Measurements from ENCODE around the gene SCAF4. TPM values are rescaled to one million over a fixed set of nuclear protein-coding genes. Genes with fewer than 3 reads are reported as not detected.

The SCAF4 gene
- total RNA-seq, 4 donors from 2014 or later = 23.2 to 31.0 (median 26.8) TPM

DNA sequence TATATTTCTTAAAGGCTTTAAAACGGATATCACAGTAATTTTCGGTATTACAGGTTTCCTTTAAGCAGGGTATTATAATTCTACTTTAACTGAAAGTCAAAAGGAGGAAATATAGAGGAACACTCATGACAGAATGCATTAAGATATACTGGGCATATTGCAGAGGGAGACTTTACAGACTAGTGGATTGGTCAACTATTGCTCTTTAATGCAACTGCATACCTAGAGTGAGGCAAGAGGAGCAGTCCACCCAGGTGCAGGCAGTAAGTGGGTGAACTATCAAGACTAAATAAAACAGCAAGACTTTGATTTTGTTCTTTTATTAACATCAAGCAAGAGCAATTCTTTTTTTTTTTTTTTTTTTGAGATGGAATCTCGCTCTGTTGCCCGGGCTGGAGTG, 10.5 kb downstream of the SCAF4 start:
- in situ Hi-C loops (cut with MboI; ENCODE audit: low pct_ligation_motif_present in 1 of 4, low pct_unique_long_range_greater_than_20kb in 1 of 4, low sequenced_read_pairs in 3 of 4) = no loop called here
- 59 to 66% methylated on average over 3 to 4 of the region's 4 CpGs for WGBS, 2 donors (ENCODE audit: low coverage in 1 of 2)

DNA sequence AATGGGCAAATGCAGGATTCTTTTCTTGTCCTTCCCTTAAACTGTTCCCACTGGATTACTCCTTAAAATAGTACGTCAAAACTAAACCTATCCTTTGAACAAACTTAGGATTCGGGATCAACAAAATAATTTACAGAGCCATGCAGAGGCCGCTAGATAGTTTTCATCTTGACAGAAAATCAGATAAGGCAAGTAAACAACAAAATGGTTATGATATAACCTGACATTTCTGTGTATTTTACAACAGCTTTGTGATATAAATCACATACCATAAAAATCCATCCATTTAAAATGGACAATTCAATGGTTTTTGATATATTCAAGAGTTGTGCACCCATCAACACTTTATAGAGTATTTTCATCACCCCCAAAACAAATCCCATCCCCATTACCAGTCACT, 11.2 kb downstream of the SCAF4 start:
- in situ Hi-C loops (cut with MboI; ENCODE audit: low pct_ligation_motif_present in 1 of 4, low pct_unique_long_range_greater_than_20kb in 1 of 4, low sequenced_read_pairs in 3 of 4) (no loop called here), intact Hi-C loops (cut with DNase I; ENCODE audit: low total_unique reads) (no loop called here)
- WGBS, 2 donors (ENCODE audit: low coverage in 1 of 2) = 56 to 65% methylated on average over 3 of the region's 3 CpGs
- Histone ChIP-seq H3K27ac (no peak overlapping the region), H3K9me3 (no peaks in the 10 kb centered on the region), H3K4me1 (peaks cover 6 to 54% (median 20%) of the 10 kb centered on the region in 4 donors), H3K27me3 (no peaks in the 10 kb centered on the region), H3K36me3 (no peaks in the 10 kb centered on the region), H3K4me3 (no peak overlapping the region)
- TF ChIP-seq EP300 (IDR thresholded peaks at IDR 0.05; ENCODE audit: low read depth) (no peak), POLR2A (IDR thresholded peaks at IDR 0.05) (no peak), POLR2AphosphoS5 (IDR thresholded peaks at IDR 0.05) (no peak)
- TF ChIP-seq, protein P1, sequence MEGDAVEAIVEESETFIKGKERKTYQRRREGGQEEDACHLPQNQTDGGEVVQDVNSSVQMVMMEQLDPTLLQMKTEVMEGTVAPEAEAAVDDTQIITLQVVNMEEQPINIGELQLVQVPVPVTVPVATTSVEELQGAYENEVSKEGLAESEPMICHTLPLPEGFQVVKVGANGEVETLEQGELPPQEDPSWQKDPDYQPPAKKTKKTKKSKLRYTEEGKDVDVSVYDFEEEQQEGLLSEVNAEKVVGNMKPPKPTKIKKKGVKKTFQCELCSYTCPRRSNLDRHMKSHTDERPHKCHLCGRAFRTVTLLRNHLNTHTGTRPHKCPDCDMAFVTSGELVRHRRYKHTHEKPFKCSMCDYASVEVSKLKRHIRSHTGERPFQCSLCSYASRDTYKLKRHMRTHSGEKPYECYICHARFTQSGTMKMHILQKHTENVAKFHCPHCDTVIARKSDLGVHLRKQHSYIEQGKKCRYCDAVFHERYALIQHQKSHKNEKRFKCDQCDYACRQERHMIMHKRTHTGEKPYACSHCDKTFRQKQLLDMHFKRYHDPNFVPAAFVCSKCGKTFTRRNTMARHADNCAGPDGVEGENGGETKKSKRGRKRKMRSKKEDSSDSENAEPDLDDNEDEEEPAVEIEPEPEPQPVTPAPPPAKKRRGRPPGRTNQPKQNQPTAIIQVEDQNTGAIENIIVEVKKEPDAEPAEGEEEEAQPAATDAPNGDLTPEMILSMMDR (IDR thresholded peaks at IDR 0.05) = no peak
- no peak for DNase-seq

More for the DNA sequence above, 10.5 kb downstream of the SCAF4 start:
- Histone ChIP-seq H3K4me1 (peaks cover 6 to 48% (median 20%) of the 10 kb centered on the region in 4 donors), H3K27ac (no peak overlapping the region), H3K9me3 (no peaks in the 10 kb centered on the region), H3K36me3 (no peaks in the 10 kb centered on the region), H3K4me3 (no peak overlapping the region), H3K27me3 (no peaks in the 10 kb centered on the region)
- TF ChIP-seq POLR2AphosphoS5 (IDR thresholded peaks at IDR 0.05) (no peak), POLR2A (IDR thresholded peaks at IDR 0.05) (no peak), EP300 (IDR thresholded peaks at IDR 0.05; ENCODE audit: low read depth) (no peak)
- TF ChIP-seq, protein P1 (IDR thresholded peaks at IDR 0.05) = no peak
- intact Hi-C loops (cut with DNase I; ENCODE audit: low total_unique reads) = no loop called here
- DNase-seq = no peak

DNA sequence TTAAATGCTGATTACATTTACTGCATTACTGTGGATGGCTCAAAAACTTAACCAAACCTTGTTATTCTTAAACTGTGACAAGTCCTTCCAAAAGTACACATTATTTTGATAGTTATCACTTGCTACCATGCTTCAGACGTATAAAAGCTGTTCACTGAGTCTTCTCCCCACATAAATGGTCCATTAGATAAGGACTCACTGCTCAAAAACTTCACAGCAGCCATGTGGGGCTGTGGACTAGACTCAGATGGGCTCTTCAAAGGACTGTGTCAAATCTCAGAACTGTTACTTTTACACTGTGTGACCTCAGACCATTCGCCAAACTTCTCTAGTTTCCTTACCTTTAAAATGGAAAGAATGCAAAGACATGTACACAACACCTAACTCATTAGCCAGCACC, 11.6 kb downstream of the SCAF4 start:
- Histone ChIP-seq H3K4me3 (no peak overlapping the region), H3K9me3 (no peaks in the 10 kb centered on the region), H3K36me3 (no peaks in the 10 kb centered on the region), H3K27ac (no peak overlapping the region), H3K4me1 (peaks cover 6 to 51% (median 20%) of the 10 kb centered on the region in 4 donors), H3K27me3 (no peaks in the 10 kb centered on the region)
- in situ Hi-C loops (cut with MboI; ENCODE audit: low pct_ligation_motif_present in 1 of 4, low pct_unique_long_range_greater_than_20kb in 1 of 4, low sequenced_read_pairs in 3 of 4) = no loop called here
- 39 to 43% methylated on average over 2 of the region's 2 CpGs for WGBS, 2 donors (ENCODE audit: low coverage in 1 of 2)
- no peak for DNase-seq
- TF ChIP-seq, protein P1 (IDR thresholded peaks at IDR 0.05) = no peak
- TF ChIP-seq POLR2AphosphoS5 (IDR thresholded peaks at IDR 0.05) (no peak), POLR2A (IDR thresholded peaks at IDR 0.05) (no peak)
- intact Hi-C loops (cut with DNase I; ENCODE audit: low total_unique reads) = no loop called here

DNA sequence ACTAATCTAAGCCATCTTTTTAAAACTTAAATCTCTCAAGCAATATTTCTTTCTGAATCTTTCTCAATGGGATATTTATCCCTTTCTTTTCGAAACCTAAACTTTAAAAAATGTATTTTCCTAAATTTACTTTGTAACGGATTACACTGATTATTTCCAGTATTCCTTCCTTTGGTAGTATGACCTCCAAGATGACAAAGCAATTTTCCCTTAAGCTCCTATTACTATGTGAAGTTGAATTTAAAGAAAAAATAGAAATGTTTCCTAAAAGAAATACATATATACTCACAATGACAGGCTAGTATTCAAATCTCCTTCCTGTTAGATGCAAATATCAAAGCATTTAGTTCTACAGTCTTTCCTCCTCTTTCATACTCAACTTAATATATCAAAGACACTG, 15.8 kb downstream of the SCAF4 start:
- Histone ChIP-seq H3K9me3 (no peaks in the 10 kb centered on the region), H3K27me3 (no peaks in the 10 kb centered on the region), H3K36me3 (no peaks in the 10 kb centered on the region), H3K4me1 (peaks cover 3 to 35% (median 12%) of the 10 kb centered on the region in 4 donors), H3K27ac (no peak overlapping the region), H3K4me3 (no peak overlapping the region)
- intact Hi-C loops (cut with DNase I; ENCODE audit: low total_unique reads) = no loop called here
- in situ Hi-C loops (cut with MboI; ENCODE audit: low pct_ligation_motif_present in 1 of 4, low pct_unique_long_range_greater_than_20kb in 1 of 4, low sequenced_read_pairs in 3 of 4) = no loop called here
- no peak for TF ChIP-seq EP300 (IDR thresholded peaks at IDR 0.05; ENCODE audit: low read depth)
- no peak for TF ChIP-seq POLR2A (IDR thresholded peaks at IDR 0.05)
- TF ChIP-seq, protein P1 (IDR thresholded peaks at IDR 0.05) = no peak
- no peak for TF ChIP-seq POLR2AphosphoS5 (IDR thresholded peaks at IDR 0.05)
- 82 to 100% methylated on average over 2 of the region's 2 CpGs for WGBS, 2 donors (ENCODE audit: low coverage in 1 of 2)
- no peak for DNase-seq

All from transverse colon (tissue), 4 donors.